Type B pancreatic cell (in vitro differentiated cells): ENCODE data around the gene RXFP3. TPM values are rescaled to one million over a fixed set of nuclear protein-coding genes. Genes with fewer than 3 reads are reported as not detected.

Experiments used
- DNase-seq: peaks from one replicate; pipeline ENCODE4 v3.0.0; 2021; ENCODE audit warnings: mixed read lengths; ENCODE audit not compliant: unreplicated experiment; ENCODE audit errors: extremely low spot score
- H3K27ac Mint-ChIP-seq: 2 replicates; pipeline ENCODE4 v1.8.0; 2021; ENCODE audit warnings: mild to moderate bottlenecking, mixed read lengths
- H3K27me3 Mint-ChIP-seq: 2 replicates; pipeline ENCODE4 v1.8.0; 2021; ENCODE audit warnings: mixed read lengths
- H3K36me3 Mint-ChIP-seq: 2 replicates; pipeline ENCODE4 v1.8.0; 2021; ENCODE audit warnings: mixed read lengths
- H3K4me1 Mint-ChIP-seq: one replicate; pipeline ENCODE4 v1.8.0; 2021; ENCODE audit warnings: mixed read lengths; ENCODE audit not compliant: unreplicated experiment
- H3K4me3 Mint-ChIP-seq: 2 replicates; pipeline ENCODE4 v1.8.0; 2021; ENCODE audit warnings: mild to moderate bottlenecking, mixed read lengths
- H3K9me3 Mint-ChIP-seq: 2 replicates; pipeline ENCODE4 v1.8.0; 2021; ENCODE audit warnings: mixed read lengths
- CTCF ChIP-seq: fragments of 200-600 bp; sonication (generic); conservative IDR thresholded peaks from 2 replicates; pipeline ENCODE4 v1.5.0; 2021; ENCODE audit warnings: antibody characterized with exemption, mild to moderate bottlenecking
- total RNA-seq: library from RNA; stranded (reverse); gene quantifications from 2 replicates; pipeline ENCODE4 v1.2.1, GENCODE V29; 2021; ENCODE audit warnings: low replicate concordance

Gene RXFP3
- total RNA-seq, 1 donor from 2014 or later: 0.31 TPM

- DNase-seq: no peak
- H3K9me3 Mint-ChIP-seq: no peaks in the 10 kb centered on the region
Measured at GRCh38 chr5:33984671-33985124, 48.5 kb downstream of the RXFP3 start, which contains the start of gene SLC45A2. Gene SLC45A2, minus strand, starts transcription at chr5:33984693. Its CDS starts 110 bp downstream, at chr5:33984583.

DNA sequence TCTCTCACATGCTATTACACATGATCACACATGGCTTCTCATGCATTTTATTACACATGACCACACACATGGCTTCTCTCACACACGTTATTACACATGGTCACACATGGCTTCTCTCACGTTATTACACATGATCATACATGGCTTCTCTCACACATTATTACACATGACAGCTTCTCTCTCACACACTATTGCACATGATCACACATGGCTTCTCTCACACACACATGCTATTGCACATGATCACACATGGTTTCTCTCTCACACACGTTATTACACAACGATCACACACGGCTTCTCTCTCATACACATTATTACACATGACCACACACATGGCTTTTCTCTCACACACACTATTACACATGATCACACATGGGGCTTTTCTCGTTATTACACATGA is 49.3 kb downstream of the RXFP3 start:
- Mint-ChIP-seq H3K27ac (no peak overlapping the region), H3K9me3 (no peaks in the 10 kb centered on the region), H3K36me3 (peaks cover 19% of the 10 kb centered on the region), H3K4me1 (no peaks in the 10 kb centered on the region), H3K27me3 (no peaks in the 10 kb centered on the region), H3K4me3 (no peak overlapping the region)
- no peak for TF ChIP-seq CTCF
- no peak for DNase-seq

More at GRCh38 chr5:33984671-33985124, 48.5 kb downstream of the RXFP3 start, which contains the start of gene SLC45A2:
- no peak for TF ChIP-seq CTCF
- Mint-ChIP-seq H3K27me3 (no peaks in the 10 kb centered on the region), H3K27ac (no peak within 1 kb of the TSS), H3K36me3 (peaks cover 19% of the 10 kb centered on the region), H3K4me3 (no peak within 1 kb of the TSS), H3K4me1 (no peaks in the 10 kb centered on the region)

Other genes with a start within 250 kb of the RXFP3 start
- 1.5 and 32.1 TPM in 2 replicates for gene ADAMTS12, start 44.4 kb upstream of the RXFP3 start, total RNA-seq
- gene SLC45A2, start 48.3 kb downstream of the RXFP3 start, total RNA-seq: 0.62 and 2.1 TPM in 2 replicates
- 30.7 and 35.1 TPM in 2 replicates for gene AMACR, start 71.7 kb downstream of the RXFP3 start, total RNA-seq
- 3.2 and 5.1 TPM in 2 replicates for gene C1QTNF3, start 106.8 kb downstream of the RXFP3 start, total RNA-seq